Measurements from ENCODE around the gene CAP1. TPM values are rescaled to one million over a fixed set of nuclear protein-coding genes. Genes with fewer than 3 reads are reported as not detected.
A peak's percentile ranks its signal among the peaks of the same experiment; 100 is the strongest.

CAP1 gene
- total and polyA plus RNA-seq, 9 of the 15 experiments (the other 6 are each of a cell fraction or from before 2014, with no cell fraction given), result 230 to 658 (median 281) TPM

- TF ChIP-seq MAZ (CRISPR knock-in tag; conservative IDR thresholded peaks at IDR 0.05 in 1 of 2, IDR thresholded peaks at IDR 0.05 in 1 of 2), result no peak
- TF ChIP-seq KLF13 (tag; IDR thresholded peaks at IDR 0.05; ENCODE audit: borderline replicate concordance, low read depth), result no peak
- TF ChIP-seq SNIP1 (IDR thresholded peaks at IDR 0.05; ENCODE audit: low read depth), result no peak
- peak; percentile 11 for TF ChIP-seq RBBP5 (IDR thresholded peaks at IDR 0.05; ENCODE audit: borderline replicate concordance, insufficient read depth, low read length, poor library complexity, severe bottlenecking)
- no peak for TF ChIP-seq LARP7 (IDR thresholded peaks at IDR 0.05)
- TF ChIP-seq NFYB (IDR thresholded peaks at IDR 0.05; ENCODE audit: extremely low read depth, insufficient read length), result no peak
- no peak for TF ChIP-seq VEZF1 (CRISPR knock-in tag; IDR thresholded peaks at IDR 0.05)
- TF ChIP-seq BRCA1 (IDR thresholded peaks at IDR 0.05), result no peak
- no peak for TF ChIP-seq BRCA1 (CRISPR knock-in tag; IDR thresholded peaks at IDR 0.05)
- no peak for TF ChIP-seq NR2F6 (CRISPR knock-in tag; IDR thresholded peaks at IDR 0.05)
- TF ChIP-seq ZNF224 (CRISPR knock-in tag; IDR thresholded peaks at IDR 0.05), result no peak
- TF ChIP-seq DEAF1 (CRISPR knock-in tag; IDR thresholded peaks at IDR 0.05), result no peak
- no peak for TF ChIP-seq ZNF212 (CRISPR knock-in tag; IDR thresholded peaks at IDR 0.05)
- peak; percentile 34; the same call in 1 of the 2 replicates for TF ChIP-seq HDAC2 (IDR thresholded peaks at IDR 0.05)
- no peak for TF ChIP-seq LEF1 (IDR thresholded peaks at IDR 0.05)
- TF ChIP-seq CHD2 (IDR thresholded peaks at IDR 0.05; ENCODE audit: low read depth, low read length), result no peak
- no peak for TF ChIP-seq DMBX1 (CRISPR knock-in tag; IDR thresholded peaks at IDR 0.05; ENCODE audit: borderline replicate concordance)
- 0 out of 2 replicates have a peak, but pooled peaks have one; percentile 58 for TF ChIP-seq NR1H2 (CRISPR knock-in tag; IDR thresholded peaks at IDR 0.05)
- TF ChIP-seq MIER1 (IDR thresholded peaks at IDR 0.05; ENCODE audit: low read depth), result no peak
- no peak for TF ChIP-seq POLR3A (IDR thresholded peaks at IDR 0.05; ENCODE audit: borderline replicate concordance, extremely low read depth, insufficient read depth, insufficient read length)
- TF ChIP-seq ZSCAN29 (IDR thresholded peaks at IDR 0.05), result no peak
- no peak for TF ChIP-seq TAF7 (tag; IDR thresholded peaks at IDR 0.05)
- no peak for TF ChIP-seq CREB3L1 (IDR thresholded peaks at IDR 0.05; ENCODE audit: borderline replicate concordance, low read depth)
- TF ChIP-seq NFATC3 (IDR thresholded peaks at IDR 0.05), result no peak
- TF ChIP-seq MAFK (IDR thresholded peaks at IDR 0.05; ENCODE audit: low read length), result no peak; the same call in 1 of the 2 replicates
- no peak for TF ChIP-seq SETDB1 (IDR thresholded peaks at IDR 0.05; ENCODE audit: low read length)
Observed at GRCh38 chr1:40058453-40059337, 18.2 kb downstream of the CAP1 start (continued).
